ENCODE results near the gene TP73. TPM values are rescaled to one million over a fixed set of nuclear protein-coding genes. Genes with fewer than 3 reads are reported as not detected.
A peak's percentile ranks its signal among the peaks of the same experiment; 100 is the strongest.

Gene TP73
- total and polyA plus RNA-seq, 4 experiments from 2014 or later = 0.15 to 0.17 TPM; not detected in 2

- no peaks in the 10 kb centered on the region for H3K27me3 Mint-ChIP-seq
- no peak overlapping the region for H3K27ac ChIP-seq (ENCODE audit: low read depth, low read length)
- no peaks in the 10 kb centered on the region for H3K9me3 ChIP-seq (ENCODE audit: control insufficient read depth in 1 of 2, low read length in 2 of 2)
- peaks cover 17% of the 10 kb centered on the region for H3K4me1 ChIP-seq (ENCODE audit: insufficient read depth, low read length)
- no peak overlapping the region for H3K4me3 ChIP-seq (ENCODE audit: low read length in 2 of 2)
- H3K4me1 Mint-ChIP-seq = peaks cover 21 to 41% (median 33%) of the 10 kb centered on the region in 4 donors
- ChIA-PET CTCF (ENCODE audit: partially characterized antibody) (no interaction called here), POLR2A (ENCODE audit: partially characterized antibody) (no interaction called here)
- H3K36me3 ChIP-seq (ENCODE audit: insufficient read depth, low read length) = peaks cover 6% of the 10 kb centered on the region
- no peak for DNase-seq
- no peaks in the 10 kb centered on the region for H3K9me3 Mint-ChIP-seq
- peaks cover 12 to 29% of the 10 kb centered on the region in 2 donors for H3K36me3 Mint-ChIP-seq
- H3K27me3 ChIP-seq (ENCODE audit: insufficient read depth, low read length) = no peaks in the 10 kb centered on the region
- H3K27ac Mint-ChIP-seq = peak overlapping the region in 1 of 7 donors; percentile 77
- intact Hi-C loops (cut with micrococcal nuclease) = no loop called here
- H3K4me3 Mint-ChIP-seq = peak overlapping the region in 1 of 8 donors; percentile 25
Measured at GRCh38 chr1:3744646-3745045, 92.3 kb downstream of the TP73 start.

- Mint-ChIP-seq H3K4me3 (peak overlapping the region in 3 of 8 donors; percentile 57 to 81 (median 80)), H3K4me1 (peaks cover 21 to 41% (median 33%) of the 10 kb centered on the region in 4 donors), H3K27me3 (no peaks in the 10 kb centered on the region), H3K27ac (peak overlapping the region in 5 of 7 donors; percentile 8 to 77 (median 55)), H3K36me3 (peaks cover 12 to 29% of the 10 kb centered on the region in 2 donors), H3K9me3 (no peaks in the 10 kb centered on the region)
- Histone ChIP-seq H3K9me3 (ENCODE audit: control insufficient read depth in 1 of 2, low read length in 2 of 2) (no peaks in the 10 kb centered on the region), H3K4me1 (ENCODE audit: insufficient read depth, low read length) (peaks cover 17% of the 10 kb centered on the region), H3K36me3 (ENCODE audit: insufficient read depth, low read length) (peaks cover 6% of the 10 kb centered on the region), H3K27me3 (ENCODE audit: insufficient read depth, low read length) (no peaks in the 10 kb centered on the region), H3K27ac (ENCODE audit: low read depth, low read length) (no peak overlapping the region), H3K4me3 (ENCODE audit: low read length in 2 of 2) (no peak overlapping the region)
- intact Hi-C loops (cut with micrococcal nuclease) = no loop called here
- POLR2A ChIA-PET (ENCODE audit: partially characterized antibody) = no interaction called here
- DNase-seq = no peak
- CTCF ChIA-PET (ENCODE audit: partially characterized antibody) = no interaction called here
Measured at GRCh38 chr1:3745071-3745470, 92.8 kb downstream of the TP73 start.

GRCh38 chr1:3745590-3746381, 93.5 kb downstream of the TP73 start:
- peaks cover 6% of the 10 kb centered on the region for H3K36me3 ChIP-seq (ENCODE audit: insufficient read depth, low read length)
- intact Hi-C loops (cut with micrococcal nuclease) = no loop called here
- no peaks in the 10 kb centered on the region for H3K9me3 Mint-ChIP-seq
- H3K4me1 ChIP-seq (ENCODE audit: insufficient read depth, low read length) = peaks cover 17% of the 10 kb centered on the region
- H3K4me3 ChIP-seq (ENCODE audit: low read length in 2 of 2) = no peak overlapping the region
- H3K9me3 ChIP-seq (ENCODE audit: control insufficient read depth in 1 of 2, low read length in 2 of 2) = no peaks in the 10 kb centered on the region
- H3K4me3 Mint-ChIP-seq = peak overlapping the region; percentile 76 to 86 (median 80)
- no peaks in the 10 kb centered on the region for H3K27me3 Mint-ChIP-seq
- peak in 1 of 5 donors; percentile 5 for DNase-seq
- no peak overlapping the region for H3K27ac ChIP-seq (ENCODE audit: low read depth, low read length)
- ChIA-PET CTCF (ENCODE audit: partially characterized antibody) (no interaction called here), POLR2A (ENCODE audit: partially characterized antibody) (no interaction called here)
- H3K27ac Mint-ChIP-seq = peak overlapping the region; percentile 12 to 91 (median 84)
- peaks cover 12 to 27% of the 10 kb centered on the region in 2 donors for H3K36me3 Mint-ChIP-seq
- H3K4me1 Mint-ChIP-seq = peaks cover 21 to 41% (median 33%) of the 10 kb centered on the region in 4 donors
- H3K27me3 ChIP-seq (ENCODE audit: insufficient read depth, low read length) = no peaks in the 10 kb centered on the region

- CTCF ChIA-PET (ENCODE audit: partially characterized antibody) = no interaction called here
- H3K4me3 ChIP-seq (ENCODE audit: low read length in 2 of 2) = peak overlapping the region in 1 of 2 donors; percentile 57
- DNase-seq = peak in 1 of 5 donors; percentile 8
- peaks cover 21 to 41% (median 33%) of the 10 kb centered on the region in 4 donors for H3K4me1 Mint-ChIP-seq
- H3K36me3 ChIP-seq (ENCODE audit: insufficient read depth, low read length) = peaks cover 6% of the 10 kb centered on the region
- no peaks in the 10 kb centered on the region for H3K27me3 ChIP-seq (ENCODE audit: insufficient read depth, low read length)
- no peaks in the 10 kb centered on the region for H3K9me3 Mint-ChIP-seq
- H3K27me3 Mint-ChIP-seq = no peaks in the 10 kb centered on the region
- POLR2A ChIA-PET (ENCODE audit: partially characterized antibody) = interaction anchor here (0.6 kb wide), 1 partner anchor 29 kb away, joined by 3 read pairs; no protein-coding TSS in a partner anchor
- intact Hi-C loops (cut with micrococcal nuclease) = no loop called here
- no peaks in the 10 kb centered on the region for H3K9me3 ChIP-seq (ENCODE audit: control insufficient read depth in 1 of 2, low read length in 2 of 2)
- peaks cover 17% of the 10 kb centered on the region for H3K4me1 ChIP-seq (ENCODE audit: insufficient read depth, low read length)
- H3K36me3 Mint-ChIP-seq = peaks cover 9 to 24% of the 10 kb centered on the region in 2 donors
- peak overlapping the region; percentile 36 for H3K27ac ChIP-seq (ENCODE audit: low read depth, low read length)
- peak overlapping the region; percentile 70 to 87 (median 84) for H3K27ac Mint-ChIP-seq
- peak overlapping the region; percentile 76 to 86 (median 80) for H3K4me3 Mint-ChIP-seq
Measured at GRCh38 chr1:3746389-3746829, 94.1 kb downstream of the TP73 start.

GRCh38 chr1:3746830-3747521, 94.7 kb downstream of the TP73 start:
- POLR2A ChIA-PET (ENCODE audit: partially characterized antibody) = interaction anchor here (0.6 kb wide), 2 partner anchors 20 to 29 kb away, joined by 3 read pairs; no protein-coding TSS in a partner anchor
- Histone ChIP-seq H3K4me3 (ENCODE audit: low read length in 2 of 2) (peak overlapping the region in 1 of 2 donors; percentile 57), H3K36me3 (ENCODE audit: insufficient read depth, low read length) (peaks cover 6% of the 10 kb centered on the region), H3K9me3 (ENCODE audit: control insufficient read depth in 1 of 2, low read length in 2 of 2) (no peaks in the 10 kb centered on the region), H3K27me3 (ENCODE audit: insufficient read depth, low read length) (no peaks in the 10 kb centered on the region), H3K27ac (ENCODE audit: low read depth, low read length) (peak overlapping the region; percentile 36), H3K4me1 (ENCODE audit: insufficient read depth, low read length) (peaks cover 17% of the 10 kb centered on the region)
- intact Hi-C loops (cut with micrococcal nuclease) = loop anchor here (1.0 kb wide), 2 partner anchors 25 to 49 kb away; partner anchors contain the start of genes LRRC47 and SMIM1
- Mint-ChIP-seq H3K27me3 (no peaks in the 10 kb centered on the region), H3K4me1 (peaks cover 21 to 41% (median 32%) of the 10 kb centered on the region in 4 donors), H3K36me3 (peaks cover 4 to 18% of the 10 kb centered on the region in 2 donors), H3K4me3 (peak overlapping the region; percentile 78 to 86 (median 80)), H3K27ac (peak overlapping the region in 6 of 7 donors; percentile 52 to 87 (median 78)), H3K9me3 (no peaks in the 10 kb centered on the region)
- peak; percentile 81 to 89 (median 83) for DNase-seq
- CTCF ChIA-PET (ENCODE audit: partially characterized antibody) = no interaction called here

GRCh38 chr1:3747522-3747848, 95.2 kb downstream of the TP73 start:
- H3K4me1 ChIP-seq (ENCODE audit: insufficient read depth, low read length) = peaks cover 17% of the 10 kb centered on the region
- Mint-ChIP-seq H3K9me3 (no peaks in the 10 kb centered on the region), H3K4me1 (peaks cover 21 to 41% (median 32%) of the 10 kb centered on the region in 4 donors), H3K27ac (peak overlapping the region in 5 of 7 donors; percentile 52 to 85 (median 62)), H3K36me3 (peaks cover 4 to 13% of the 10 kb centered on the region in 2 donors), H3K27me3 (no peaks in the 10 kb centered on the region), H3K4me3 (peak overlapping the region; percentile 65 to 79 (median 74))
- ChIA-PET POLR2A (ENCODE audit: partially characterized antibody) (interaction anchor here (0.6 kb wide), 1 partner anchor 19 kb away, joined by 3 read pairs; no protein-coding TSS in a partner anchor), CTCF (ENCODE audit: partially characterized antibody) (no interaction called here)
- no peaks in the 10 kb centered on the region for H3K9me3 ChIP-seq (ENCODE audit: control insufficient read depth in 1 of 2, low read length in 2 of 2)
- no peaks in the 10 kb centered on the region for H3K27me3 ChIP-seq (ENCODE audit: insufficient read depth, low read length)
- H3K36me3 ChIP-seq (ENCODE audit: insufficient read depth, low read length) = peaks cover 3% of the 10 kb centered on the region
- peak overlapping the region in 1 of 2 donors; percentile 57 for H3K4me3 ChIP-seq (ENCODE audit: low read length in 2 of 2)
- peak overlapping the region; percentile 36 for H3K27ac ChIP-seq (ENCODE audit: low read depth, low read length)
- no peak for DNase-seq
- intact Hi-C loops (cut with micrococcal nuclease) = loop anchor here (1.0 kb wide), 2 partner anchors 25 to 49 kb away; partner anchors contain the start of genes LRRC47 and SMIM1

Data from CD4-positive, alpha-beta memory T cell (primary cell).